IMR-90 (cell line): ENCODE measurements around the gene CRYGN.

Source experiments
- BHLHE40 ChIP-seq: fragments of 150-350 bp; IDR thresholded peaks from 2 replicates; pipeline ENCODE4 v1.6.1; 2016; ENCODE audit warnings: mild to moderate bottlenecking, low read depth, low read length
- CEBPB ChIP-seq: IDR thresholded peaks from 2 replicates; pipeline ENCODE4 v1.6.1; 2012; ENCODE audit warnings: low read depth, low read length, improper control_type of control experiment
- MXI1 ChIP-seq: IDR thresholded peaks from 2 replicates; pipeline ENCODE4 v1.6.1; 2012; ENCODE audit warnings: low read depth, mild to moderate bottlenecking, low read length, moderate library complexity, borderline replicate concordance
- NFE2L2 ChIP-seq: fragments of 150-350 bp; IDR thresholded peaks from 2 replicates; pipeline ENCODE4 v1.6.1; 2016; ENCODE audit warnings: low read depth, mild to moderate bottlenecking, low read length
- POLR2A ChIP-seq: IDR thresholded peaks from 2 replicates; pipeline ENCODE4 v1.6.1; 2012; ENCODE audit warnings: mild to moderate bottlenecking, low read depth, low read length
- RAD21 ChIP-seq: IDR thresholded peaks from 2 replicates; pipeline ENCODE4 v1.6.1; 2012; ENCODE audit warnings: low read length, improper control_type of control experiment
- RFX5 ChIP-seq: IDR thresholded peaks from 2 replicates; pipeline ENCODE4 v1.8.0; 2012; ENCODE audit warnings: low read depth, mild to moderate bottlenecking, low read length, moderate library complexity
- TF ChIP-seq, protein P1 (sequence below): conservative IDR thresholded peaks from 2 replicates; pipeline ENCODE4 v1.5.1; 2012; ENCODE audit warnings: mild to moderate bottlenecking, low read depth, low read length, improper control_type of control experiment
- TF ChIP-seq, protein P2 (sequence below): fragments of 150-350 bp; IDR thresholded peaks from 2 replicates; pipeline ENCODE4 v1.6.1; 2017; ENCODE audit warnings: mild to moderate bottlenecking, antibody characterized with exemption, low read length, low read depth

DNA sequence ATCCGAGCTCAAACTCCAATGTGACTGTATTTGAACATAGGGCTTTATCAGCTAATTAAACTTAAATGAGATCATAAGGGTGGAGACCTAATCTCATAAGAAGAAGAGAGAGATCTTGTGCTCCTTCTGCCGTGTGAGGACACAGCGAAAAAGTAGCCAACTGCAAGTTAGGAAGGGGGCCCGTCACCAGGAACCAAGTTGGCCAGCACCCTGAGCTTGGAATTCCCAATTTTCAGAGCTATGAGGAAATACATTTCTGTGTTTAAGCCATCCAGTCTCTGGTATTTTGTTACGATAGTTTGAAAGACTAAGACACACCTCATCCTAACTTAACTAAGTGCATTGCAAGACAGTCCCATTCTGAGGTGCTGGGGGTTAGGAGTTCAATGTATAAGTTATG is 16.0 kb downstream of the CRYGN start:
- TF ChIP-seq, protein P1, sequence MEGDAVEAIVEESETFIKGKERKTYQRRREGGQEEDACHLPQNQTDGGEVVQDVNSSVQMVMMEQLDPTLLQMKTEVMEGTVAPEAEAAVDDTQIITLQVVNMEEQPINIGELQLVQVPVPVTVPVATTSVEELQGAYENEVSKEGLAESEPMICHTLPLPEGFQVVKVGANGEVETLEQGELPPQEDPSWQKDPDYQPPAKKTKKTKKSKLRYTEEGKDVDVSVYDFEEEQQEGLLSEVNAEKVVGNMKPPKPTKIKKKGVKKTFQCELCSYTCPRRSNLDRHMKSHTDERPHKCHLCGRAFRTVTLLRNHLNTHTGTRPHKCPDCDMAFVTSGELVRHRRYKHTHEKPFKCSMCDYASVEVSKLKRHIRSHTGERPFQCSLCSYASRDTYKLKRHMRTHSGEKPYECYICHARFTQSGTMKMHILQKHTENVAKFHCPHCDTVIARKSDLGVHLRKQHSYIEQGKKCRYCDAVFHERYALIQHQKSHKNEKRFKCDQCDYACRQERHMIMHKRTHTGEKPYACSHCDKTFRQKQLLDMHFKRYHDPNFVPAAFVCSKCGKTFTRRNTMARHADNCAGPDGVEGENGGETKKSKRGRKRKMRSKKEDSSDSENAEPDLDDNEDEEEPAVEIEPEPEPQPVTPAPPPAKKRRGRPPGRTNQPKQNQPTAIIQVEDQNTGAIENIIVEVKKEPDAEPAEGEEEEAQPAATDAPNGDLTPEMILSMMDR: no peak
- TF ChIP-seq BHLHE40 (no peak), NFE2L2 (no peak), POLR2A (no peak), RAD21 (no peak), MXI1 (no peak), RFX5 (no peak), CEBPB (no peak)
- TF ChIP-seq, protein P2, sequence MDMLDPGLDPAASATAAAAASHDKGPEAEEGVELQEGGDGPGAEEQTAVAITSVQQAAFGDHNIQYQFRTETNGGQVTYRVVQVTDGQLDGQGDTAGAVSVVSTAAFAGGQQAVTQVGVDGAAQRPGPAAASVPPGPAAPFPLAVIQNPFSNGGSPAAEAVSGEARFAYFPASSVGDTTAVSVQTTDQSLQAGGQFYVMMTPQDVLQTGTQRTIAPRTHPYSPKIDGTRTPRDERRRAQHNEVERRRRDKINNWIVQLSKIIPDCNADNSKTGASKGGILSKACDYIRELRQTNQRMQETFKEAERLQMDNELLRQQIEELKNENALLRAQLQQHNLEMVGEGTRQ: no peak
